HUDEP-2 (cell line): ENCODE results near the gene MAP3K4.

Source experiments
- DNase-seq, 76 experiments: peaks; one replicate each; lab custom pipeline; 2025; ENCODE audit not compliant: unreplicated experiment in 76 of 76; lab: John Stamatoyannopoulos, UW

MAP3K4 gene

DNA sequence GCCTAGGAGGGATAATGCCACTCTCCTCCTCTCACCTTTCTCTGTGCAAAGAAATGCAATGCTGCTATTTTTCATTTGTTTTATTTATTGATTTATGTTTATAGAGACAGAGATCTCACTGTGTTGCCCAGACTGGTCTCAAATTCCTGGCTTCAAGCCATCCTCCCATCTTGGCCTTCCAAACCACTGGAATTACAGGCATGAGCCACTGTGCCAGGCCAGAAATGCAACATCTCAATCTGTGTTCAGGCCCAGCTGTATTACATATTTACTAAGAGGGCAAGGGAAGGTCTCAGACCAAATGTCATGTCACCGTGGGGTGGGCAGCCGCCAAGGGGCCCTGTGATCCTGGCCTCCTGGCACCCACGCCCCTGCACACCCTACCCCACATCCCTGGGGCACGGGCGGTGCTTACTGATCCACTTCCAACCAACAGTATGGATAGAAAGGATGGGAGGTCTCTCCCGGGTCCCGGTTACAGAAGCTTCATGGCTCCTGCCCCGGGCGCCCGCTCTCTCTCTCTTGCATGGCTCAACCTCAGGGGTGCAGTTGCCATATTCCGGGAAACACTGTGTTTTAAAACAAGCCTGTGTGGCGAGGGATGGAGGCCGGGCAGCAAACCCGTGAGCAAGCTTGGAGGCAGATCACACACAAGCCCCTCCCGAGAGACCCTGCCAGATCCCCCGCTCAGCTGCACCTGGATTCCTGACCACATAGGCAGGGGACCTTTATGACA lies 170.5 kb downstream of the MAP3K4 start:
- DNase-seq = no peak

DNA sequence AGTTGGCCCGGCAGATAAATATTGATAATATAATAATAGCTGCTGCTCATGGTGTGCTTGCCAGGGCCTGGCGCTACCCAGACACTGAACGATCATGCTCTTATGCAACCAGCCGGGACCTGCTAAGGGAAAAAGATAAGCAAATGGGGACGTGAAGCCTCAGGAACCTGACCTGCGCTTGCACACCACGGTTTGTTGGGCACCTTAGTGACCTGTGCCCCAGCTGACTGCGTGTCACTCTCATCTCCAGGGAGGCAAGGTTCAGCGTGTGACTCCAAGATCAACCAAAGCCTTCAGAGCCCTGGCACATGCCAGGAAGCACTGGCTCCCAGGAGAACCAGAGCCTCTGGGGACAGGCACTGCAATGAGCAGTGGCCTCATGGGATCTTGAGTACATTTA lies 171.2 kb downstream of the MAP3K4 start:
- no peak for DNase-seq

DNA sequence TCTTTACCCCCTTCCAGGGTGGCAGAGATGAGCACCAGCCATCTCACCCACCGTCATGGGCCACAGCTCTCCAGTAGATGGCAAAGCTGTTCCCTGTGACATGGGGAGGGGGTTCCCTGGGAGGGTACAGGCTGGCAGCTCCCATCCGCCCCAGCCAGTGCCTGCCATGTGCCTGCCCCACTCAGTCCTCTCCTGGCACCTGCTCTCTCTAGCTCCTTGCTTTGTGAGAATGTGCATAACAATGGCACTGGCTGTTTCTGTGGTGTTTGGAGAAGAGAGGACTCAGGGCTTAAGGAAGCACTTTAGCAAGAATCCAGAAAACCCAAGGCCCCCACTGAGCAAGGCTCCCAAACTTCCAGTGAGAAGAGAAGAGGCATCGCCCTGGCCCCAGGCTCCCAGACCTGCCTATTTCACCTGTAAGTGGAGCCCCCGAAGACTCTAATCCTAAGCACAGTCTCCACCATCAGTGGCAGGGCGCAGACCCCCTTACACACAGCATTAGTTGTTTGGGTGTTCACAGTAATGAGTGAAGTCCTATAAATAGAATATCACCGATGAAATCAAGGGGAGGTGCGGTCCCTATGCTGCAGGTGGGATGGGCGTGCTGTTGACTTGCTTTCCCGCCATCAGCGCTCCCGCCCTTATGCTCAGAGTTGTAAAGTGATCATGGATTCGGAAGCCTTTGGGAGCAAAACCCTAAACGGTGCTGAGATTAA lies 172.1 kb downstream of the MAP3K4 start:
- DNase-seq = no peak

- no peak for DNase-seq
Observed at GRCh38 chr6:161164182-161164625, 172.6 kb downstream of the MAP3K4 start.

DNA sequence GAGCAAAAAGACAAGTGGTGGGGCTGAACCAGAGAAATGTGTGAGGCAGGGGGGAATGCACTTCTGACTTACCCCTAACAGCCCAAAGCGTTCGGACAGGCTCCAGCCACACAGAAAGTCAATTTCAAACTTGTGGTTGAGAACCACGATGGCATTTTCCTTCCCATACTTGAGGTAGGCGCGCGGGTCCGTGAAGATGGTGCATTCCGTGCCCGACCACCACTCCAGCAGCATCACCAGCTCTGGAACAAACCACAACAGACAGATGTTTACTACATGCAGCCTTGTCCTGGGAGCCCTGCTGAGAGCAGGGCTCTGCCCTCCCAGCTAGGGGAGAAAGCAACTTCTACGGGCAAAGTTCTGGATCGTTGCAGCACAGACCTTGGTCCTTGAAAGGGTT lies 174.6 kb downstream of the MAP3K4 start:
- no peak for DNase-seq

- no peak for DNase-seq
Observed at GRCh38 chr6:161166677-161167076, 175.1 kb downstream of the MAP3K4 start.
